HCT116 (cell line): ENCODE results near the gene PTPRJ. TPM values are rescaled to one million over a fixed set of nuclear protein-coding genes. Genes with fewer than 3 reads are reported as not detected.

Experiments
- ATAC-seq: fragments of 200-7000 bp; cut with Tn5 transposase; 2 replicates; pipeline ENCODE4 v1.9.1; 2020; ENCODE audit warnings: mild to moderate bottlenecking, moderate library complexity
- BruUV-seq: library from RNA; stranded (reverse); fragments of 400-500 nt; replicated peaks from 2 replicates; lab custom pipeline; 2021; lab: Mats Ljungman, UMichigan
- CTCF ChIA-PET: fragments of 300-600 bp; sonication (Branson Sonifier 250); formaldehyde crosslinking; loops from one replicate; lab custom pipeline; 2021; ENCODE audit warnings: antibody characterized with exemption; lab: Charles Lee
- POLR2A ChIA-PET: fragments of 300-600, 350-600 bp; sonication (Branson Sonifier 250); formaldehyde crosslinking; loops from one replicate; lab custom pipeline; 2021; ENCODE audit warnings: antibody characterized with exemption; lab: Charles Lee
- RAD21 ChIA-PET, 2 experiments: fragments of 300-600 bp; sonication (Branson Sonifier 250); formaldehyde crosslinking; loops; one replicate each; lab custom pipeline; 2023; ENCODE audit warnings: low total read pairs in 2 of 2; ENCODE audit not compliant: uncharacterized antibody in 2 of 2, unreplicated experiment in 2 of 2, low non-redundant PET in 1 of 2; lab: Charles Lee
- DNase-seq: peaks from one replicate; pipeline ENCODE4 v3.0.0-alpha.2; 2010; ENCODE audit warnings: low read depth, low spot score
- H2AFZ ChIP-seq: fragments of 200-600 bp; shearing (Covaris generic), sonication (generic); 2 replicates; pipeline ENCODE4 v1.6.1; 2017; ENCODE audit warnings: low read depth, mixed run types, mixed read lengths, antibody characterized with exemption, low read length; ENCODE audit not compliant: poor library complexity, severe bottlenecking
- H3K27ac ChIP-seq: 2 replicates; pipeline ENCODE4 v1.5.1; 2012; ENCODE audit warnings: low read depth, low read length
- H3K27me3 ChIP-seq: fragments of 200-600 bp; sonication (generic); 2 replicates; pipeline ENCODE4 v1.6.1; 2016; ENCODE audit warnings: mixed run types, low read length, mixed read lengths; ENCODE audit not compliant: insufficient read depth
- H3K36me3 ChIP-seq, 2 experiments: fragments of 200-500 bp in 1 of 2; fragments of 200-600 bp in 1 of 2; sonication (Bioruptor generic) in 1 of 2; sonication (generic) in 1 of 2; 2 replicates each; pipeline versions ENCODE4 v1.5.1 to v1.6.1; 2014 to 2016; ENCODE audit warnings: low read length in 2 of 2, inconsistent platforms in 1 of 2, mixed read lengths in 1 of 2, mixed run types in 1 of 2; ENCODE audit not compliant: insufficient read depth in 2 of 2, control insufficient read depth in 1 of 2
- H3K4me1 ChIP-seq, 2 experiments: fragments of 200-600 bp in 1 of 2; sonication (generic) in 1 of 2; 2 replicates each; pipeline versions ENCODE4 v1.5.1 to v1.6.1; 2012 to 2017; ENCODE audit warnings: low read length in 2 of 2, inconsistent platforms in 1 of 2, mild to moderate bottlenecking in 1 of 2, mixed read lengths in 1 of 2, mixed run types in 1 of 2, moderate library complexity in 1 of 2; ENCODE audit not compliant: insufficient read depth in 2 of 2, control insufficient read depth in 1 of 2
- H3K4me2 ChIP-seq: fragments of 200-600 bp; sonication (generic); 2 replicates; pipeline ENCODE4 v1.6.1; 2017; ENCODE audit warnings: mixed run types, low read length, mixed read lengths
- H3K4me3 ChIP-seq, 2 experiments: fragments of 200-600 bp in 1 of 2; sonication (generic) in 1 of 2; replicated peaks in 1 of 2; 2 replicates each; pipeline ENCODE4 v1.5.1; 2011 to 2016; ENCODE audit warnings: low read length in 2 of 2, control low read depth in 1 of 2, low read depth in 1 of 2, mild to moderate bottlenecking in 1 of 2, mixed read lengths in 1 of 2, mixed run types in 1 of 2
- H3K79me2 ChIP-seq: fragments of 200-600 bp; sonication (generic); 2 replicates; pipeline ENCODE4 v1.6.1; 2017; ENCODE audit warnings: mild to moderate bottlenecking, mixed run types, low read length, moderate library complexity, mixed read lengths; ENCODE audit not compliant: insufficient read depth
- H3K9ac ChIP-seq: fragments of 200-600 bp; sonication (generic); 2 replicates; pipeline ENCODE4 v1.6.1; 2016; ENCODE audit warnings: low read length, mixed read lengths
- H3K9me2 ChIP-seq: fragments of 200-600 bp; sonication (generic), shearing (Covaris generic); 2 replicates; pipeline ENCODE4 v1.6.1; 2017; ENCODE audit warnings: mixed run types, mild to moderate bottlenecking, moderate library complexity; ENCODE audit not compliant: insufficient read depth
- H3K9me3 ChIP-seq, 2 experiments: fragments of 200-500 bp in 1 of 2; fragments of 200-600 bp in 1 of 2; sonication (Bioruptor generic) in 1 of 2; sonication (generic) in 1 of 2; 2 replicates each; pipeline ENCODE4 v1.6.1; 2014 to 2017; ENCODE audit warnings: low read length in 2 of 2, mixed read lengths in 2 of 2, inconsistent platforms in 1 of 2, low read depth in 1 of 2, mild to moderate bottlenecking in 1 of 2, mixed run types in 1 of 2, moderate library complexity in 1 of 2; ENCODE audit not compliant: control insufficient read depth in 1 of 2, insufficient read depth in 1 of 2
- H4K20me1 ChIP-seq: fragments of 200-600 bp; sonication (generic), shearing (Covaris generic); 2 replicates; pipeline ENCODE4 v1.6.1; 2017; ENCODE audit warnings: mixed run types, mild to moderate bottlenecking, moderate library complexity; ENCODE audit not compliant: insufficient read depth
- CBX3 ChIP-seq: IDR thresholded peaks from 2 replicates; pipeline ENCODE4 v1.6.1; 2012; ENCODE audit warnings: low read depth
- EGR1 ChIP-seq: IDR thresholded peaks from 2 replicates; pipeline ENCODE4 v1.6.1; 2012; ENCODE audit warnings: low read depth
- ELF1 ChIP-seq: IDR thresholded peaks from 2 replicates; pipeline ENCODE4 v1.6.1; 2012; ENCODE audit warnings: low read depth, borderline replicate concordance
- EZH2 ChIP-seq: fragments of 200-600 bp; sonication (generic); IDR thresholded peaks from 2 replicates; pipeline ENCODE4 v1.6.1; 2017; ENCODE audit warnings: antibody characterized with exemption, mixed run types
- SP1 ChIP-seq: IDR thresholded peaks from 2 replicates; pipeline ENCODE4 v1.6.1; 2012; ENCODE audit warnings: low read depth
- intact Hi-C: fragments of 100-400 bp; cut with micrococcal nuclease; formaldehyde crosslinking; loops from 2 replicates; pipeline ENCODE4 v1.10.0; 2022
- total RNA-seq: library from RNA; stranded (reverse); gene quantifications from one replicate; pipeline ENCODE4 v1.2.1, GENCODE V29; 2021; ENCODE audit not compliant: unreplicated experiment
- TF ChIP-seq, protein P1 (sequence below): IDR thresholded peaks from 2 replicates; pipeline ENCODE4 v1.6.1; 2012; ENCODE audit warnings: low read depth

The PTPRJ gene
- total RNA-seq, 1 experiment from 2014 or later: 19.1 TPM

DNA sequence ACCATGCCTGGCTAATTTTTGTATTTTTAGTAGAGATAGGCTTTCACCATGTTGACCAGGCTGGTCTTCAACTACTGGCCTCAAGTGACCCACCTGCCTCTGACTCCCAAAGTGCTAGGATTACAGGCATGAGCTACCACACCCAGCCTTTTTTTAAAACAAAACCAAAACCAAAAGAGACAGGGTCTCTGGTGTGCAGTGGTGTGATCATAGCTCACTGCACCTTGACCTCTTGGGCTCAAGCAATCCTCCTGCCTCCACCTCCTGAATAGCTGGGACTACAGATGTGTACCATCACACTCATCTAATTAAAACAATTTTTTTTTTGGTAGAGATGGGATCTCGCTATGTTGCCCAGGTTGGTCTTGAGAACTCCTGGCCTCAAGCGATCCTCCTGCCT lies 77.7 kb downstream of the PTPRJ start (continued):
- TF ChIP-seq, protein P1, sequence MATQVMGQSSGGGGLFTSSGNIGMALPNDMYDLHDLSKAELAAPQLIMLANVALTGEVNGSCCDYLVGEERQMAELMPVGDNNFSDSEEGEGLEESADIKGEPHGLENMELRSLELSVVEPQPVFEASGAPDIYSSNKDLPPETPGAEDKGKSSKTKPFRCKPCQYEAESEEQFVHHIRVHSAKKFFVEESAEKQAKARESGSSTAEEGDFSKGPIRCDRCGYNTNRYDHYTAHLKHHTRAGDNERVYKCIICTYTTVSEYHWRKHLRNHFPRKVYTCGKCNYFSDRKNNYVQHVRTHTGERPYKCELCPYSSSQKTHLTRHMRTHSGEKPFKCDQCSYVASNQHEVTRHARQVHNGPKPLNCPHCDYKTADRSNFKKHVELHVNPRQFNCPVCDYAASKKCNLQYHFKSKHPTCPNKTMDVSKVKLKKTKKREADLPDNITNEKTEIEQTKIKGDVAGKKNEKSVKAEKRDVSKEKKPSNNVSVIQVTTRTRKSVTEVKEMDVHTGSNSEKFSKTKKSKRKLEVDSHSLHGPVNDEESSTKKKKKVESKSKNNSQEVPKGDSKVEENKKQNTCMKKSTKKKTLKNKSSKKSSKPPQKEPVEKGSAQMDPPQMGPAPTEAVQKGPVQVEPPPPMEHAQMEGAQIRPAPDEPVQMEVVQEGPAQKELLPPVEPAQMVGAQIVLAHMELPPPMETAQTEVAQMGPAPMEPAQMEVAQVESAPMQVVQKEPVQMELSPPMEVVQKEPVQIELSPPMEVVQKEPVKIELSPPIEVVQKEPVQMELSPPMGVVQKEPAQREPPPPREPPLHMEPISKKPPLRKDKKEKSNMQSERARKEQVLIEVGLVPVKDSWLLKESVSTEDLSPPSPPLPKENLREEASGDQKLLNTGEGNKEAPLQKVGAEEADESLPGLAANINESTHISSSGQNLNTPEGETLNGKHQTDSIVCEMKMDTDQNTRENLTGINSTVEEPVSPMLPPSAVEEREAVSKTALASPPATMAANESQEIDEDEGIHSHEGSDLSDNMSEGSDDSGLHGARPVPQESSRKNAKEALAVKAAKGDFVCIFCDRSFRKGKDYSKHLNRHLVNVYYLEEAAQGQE: no peak
- no peak for TF ChIP-seq SP1
- TF ChIP-seq, all 23 proteins: peak for 0

DNA sequence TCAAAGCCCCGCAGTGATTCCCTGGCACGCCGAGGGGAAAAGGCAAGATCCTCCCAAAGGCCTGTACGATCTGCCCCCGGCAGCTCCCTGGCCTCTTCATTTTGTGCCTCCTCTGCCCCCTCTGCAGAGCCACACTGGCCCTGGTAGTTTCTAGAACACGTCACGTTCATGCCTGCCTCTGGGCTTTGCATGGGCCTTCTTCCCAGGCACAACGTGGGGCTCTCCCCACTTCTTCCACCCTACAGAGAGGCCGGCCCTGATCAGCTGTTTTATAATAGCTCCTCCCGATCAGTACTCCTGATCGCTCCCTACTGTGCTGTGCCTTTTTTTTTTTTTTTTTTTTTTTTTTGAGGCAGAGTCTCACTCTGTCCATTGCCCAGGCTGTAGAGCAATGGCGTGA lies 78.4 kb downstream of the PTPRJ start:
- intact Hi-C loops: no loop called here
- POLR2A ChIA-PET: no interaction called here
- RAD21 ChIA-PET: no interaction called here
- Histone ChIP-seq H4K20me1 (no peaks in the 10 kb centered on the region), H3K4me3 (no peak overlapping the region), H3K4me2 (no peak overlapping the region), H3K9me2 (no peaks in the 10 kb centered on the region), H3K27ac (no peak overlapping the region), H3K27me3 (no peaks in the 10 kb centered on the region), H3K79me2 (peaks cover 4% of the 10 kb centered on the region; the same call in 1 of the 2 replicates), H3K9me3 (no peaks in the 10 kb centered on the region), H3K9ac (no peak overlapping the region), H3K36me3 (no peaks in the 10 kb centered on the region), H3K4me1 (peaks cover 29 to 30% of the 10 kb centered on the region in 2 experiments), H2AFZ (no peak overlapping the region)
- no TSS peak for BruUV-seq
- TF ChIP-seq EGR1 (no peak), EZH2 (no peak), SP1 (no peak), ELF1 (no peak), CBX3 (no peak)
- TF ChIP-seq, protein P1: no peak
- no peak for ATAC-seq
- DNase-seq: no peak
- CTCF ChIA-PET: no interaction called here
